ENCODE data around the gene FSTL4.

Gene FSTL4

DNA sequence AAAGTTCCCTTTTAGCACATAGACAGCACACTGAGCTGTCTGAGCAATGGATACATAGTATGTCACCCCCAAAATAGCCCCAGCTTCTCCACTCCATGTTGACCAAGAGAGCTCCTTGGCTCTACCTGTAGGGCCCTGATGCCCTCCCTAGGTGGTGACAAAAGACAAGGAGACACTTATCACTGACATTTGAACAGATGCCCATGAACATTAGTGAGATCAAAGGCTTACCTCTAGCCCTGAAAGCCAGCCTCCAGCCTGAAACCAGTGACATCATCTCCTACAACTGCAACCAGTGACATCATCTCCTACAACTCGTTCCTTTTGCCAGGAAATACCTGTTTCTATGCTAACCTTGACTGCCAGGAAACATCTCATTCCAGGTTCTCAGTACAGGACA is 122.7 kb downstream of the FSTL4 start:
- DNase-seq (ENCODE audit: extremely low spot score, insufficient read length, low read depth): no peak
- FAIRE-seq: no peak

GRCh38 chr5:133487093-133487492 is 125.2 kb downstream of the FSTL4 start:
- DNase-seq (ENCODE audit: extremely low spot score, insufficient read length, low read depth) (no peak), FAIRE-seq (no peak)

- no peak for FAIRE-seq
Observed at GRCh38 chr5:133485468-133485867, 126.9 kb downstream of the FSTL4 start.

GRCh38 chr5:133483406-133484090 is 128.8 kb downstream of the FSTL4 start:
- FAIRE-seq (no peak), DNase-seq (ENCODE audit: extremely low spot score, insufficient read length, low read depth) (no peak)

More at GRCh38 chr5:133485468-133485867, 126.9 kb downstream of the FSTL4 start:
- no peak for DNase-seq (ENCODE audit: extremely low spot score, insufficient read length, low read depth)

- DNase-seq (ENCODE audit: extremely low spot score, insufficient read length, low read depth): no peak
Observed at GRCh38 chr5:133482028-133482427, 130.3 kb downstream of the FSTL4 start.

DNA sequence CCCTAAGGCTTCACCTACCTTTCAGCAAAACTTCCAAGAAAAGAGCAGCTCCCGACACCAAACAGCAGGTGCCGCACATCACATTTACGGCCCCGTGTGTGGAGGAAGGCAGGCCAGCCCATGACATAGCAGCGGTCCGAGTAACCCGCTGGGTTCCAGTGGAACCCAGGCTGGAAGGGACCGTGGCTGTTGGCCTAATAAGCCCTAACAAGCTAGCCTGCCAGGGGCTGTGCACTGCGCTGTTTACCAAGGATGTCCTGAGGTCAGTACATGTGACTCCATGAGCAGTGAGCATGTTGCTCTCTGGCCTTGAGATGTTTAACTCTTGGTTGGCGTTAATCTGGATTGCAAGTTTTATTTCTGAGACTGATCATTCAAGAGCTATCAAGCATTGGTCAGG is 131.5 kb downstream of the FSTL4 start:
- no peak for DNase-seq (ENCODE audit: extremely low spot score, insufficient read length, low read depth)
- FAIRE-seq: no peak

More at GRCh38 chr5:133482028-133482427, 130.3 kb downstream of the FSTL4 start:
- no peak for FAIRE-seq

DNA sequence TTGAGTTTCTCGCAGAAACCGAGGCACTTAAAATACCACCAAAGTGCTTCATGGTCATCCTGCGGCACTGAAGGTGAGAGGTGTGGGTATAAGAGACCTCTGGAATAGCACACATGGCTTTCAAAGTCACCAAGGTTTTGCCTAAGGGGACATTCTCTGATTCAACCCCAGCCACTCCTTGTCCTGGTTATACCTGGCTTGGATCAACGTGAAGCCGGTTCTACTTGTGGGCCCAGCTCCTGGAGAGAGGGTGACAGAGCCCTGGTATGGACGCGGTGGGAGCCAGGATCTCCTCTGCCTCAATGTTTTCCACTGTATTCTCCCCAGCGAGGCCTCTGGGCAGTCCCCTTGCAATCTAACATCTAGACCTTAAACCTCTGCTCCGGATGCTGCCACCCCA is 132.0 kb downstream of the FSTL4 start:
- DNase-seq (ENCODE audit: extremely low spot score, insufficient read length, low read depth): no peak
- no peak for FAIRE-seq

DNA sequence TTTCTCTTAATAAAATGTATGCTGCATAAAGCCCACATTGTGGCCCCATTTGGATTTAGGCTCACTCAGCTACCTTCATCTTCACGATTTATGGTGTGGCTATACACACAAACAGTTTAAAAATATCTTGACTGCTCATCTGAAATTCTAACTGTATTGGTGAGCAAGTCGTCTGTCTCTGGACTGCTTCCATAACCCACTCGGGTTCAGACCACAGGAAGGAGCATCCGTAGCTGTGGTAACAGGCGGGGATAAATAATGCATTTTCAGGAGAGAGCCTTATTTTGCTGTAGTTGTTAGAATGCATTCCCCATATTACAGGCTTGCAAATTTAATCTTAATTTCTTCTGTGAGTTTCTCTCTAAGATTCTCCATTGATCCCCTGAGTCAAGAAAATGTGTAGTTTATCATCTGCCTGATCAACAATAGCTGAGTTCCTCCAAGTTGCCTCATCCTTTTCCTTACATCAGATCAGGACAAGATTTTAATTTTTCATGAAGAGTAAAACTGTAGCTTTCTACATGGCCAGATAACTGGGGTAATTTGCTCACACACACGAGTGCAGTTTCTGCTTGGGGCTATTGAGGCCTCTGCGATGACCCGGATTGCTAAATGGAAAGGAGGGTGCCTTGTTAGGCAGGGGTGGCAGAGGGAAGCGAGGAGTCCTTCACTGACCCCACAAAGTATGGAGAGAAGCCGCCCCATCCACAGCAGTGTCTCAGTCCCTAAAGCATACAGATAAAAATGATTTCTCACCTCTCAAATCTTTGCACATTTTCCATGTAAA is 133.9 kb downstream of the FSTL4 start:
- DNase-seq (ENCODE audit: extremely low spot score, insufficient read length, low read depth) (no peak), FAIRE-seq (no peak)

GRCh38 chr5:133475986-133476385 is 136.4 kb downstream of the FSTL4 start:
- no peak for FAIRE-seq
- DNase-seq (ENCODE audit: extremely low spot score, insufficient read length, low read depth): no peak

DNA sequence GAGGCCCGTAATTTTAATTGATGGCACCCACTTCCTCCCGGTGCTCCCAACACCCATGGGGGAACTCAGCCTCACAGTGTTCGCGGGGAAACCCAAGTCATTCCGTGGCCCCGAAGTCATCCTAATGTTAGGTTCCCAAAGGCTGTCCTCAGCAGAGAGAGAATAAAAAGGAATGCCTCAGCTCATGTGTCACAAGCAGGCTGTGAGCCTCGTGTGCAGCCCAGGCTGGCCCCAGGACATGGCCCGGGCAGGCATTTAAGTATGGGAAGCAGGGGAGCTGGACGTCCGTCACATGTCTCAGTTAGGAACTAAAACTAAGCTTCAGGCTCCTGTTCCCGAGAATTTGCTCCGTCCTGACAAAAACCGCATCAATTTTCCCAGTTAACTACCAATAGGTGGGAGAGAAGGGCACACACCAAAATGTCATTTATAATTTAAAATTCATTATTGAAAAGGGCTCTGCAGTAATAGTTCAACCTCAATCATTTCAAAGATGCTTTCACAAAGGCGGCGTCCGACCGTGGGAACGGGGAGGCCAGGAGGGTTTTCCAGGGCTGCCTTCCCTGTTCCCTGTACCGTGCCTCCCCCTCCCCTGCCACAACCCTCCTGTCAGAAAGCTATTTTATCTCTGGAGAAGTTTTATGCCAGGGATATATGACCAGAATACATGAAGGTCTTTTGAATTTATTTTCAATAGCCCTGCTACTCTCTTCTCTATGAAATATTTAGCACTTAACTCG is 137.3 kb downstream of the FSTL4 start:
- DNase-seq (ENCODE audit: extremely low spot score, insufficient read length, low read depth) (no peak), FAIRE-seq (no peak)

- no peak for FAIRE-seq
Observed at GRCh38 chr5:133473291-133473690, 139.1 kb downstream of the FSTL4 start.

GRCh38 chr5:133472829-133473228 is 139.5 kb downstream of the FSTL4 start:
- DNase-seq (ENCODE audit: extremely low spot score, insufficient read length, low read depth): no peak
- FAIRE-seq: no peak

More at GRCh38 chr5:133473291-133473690, 139.1 kb downstream of the FSTL4 start:
- no peak for DNase-seq (ENCODE audit: extremely low spot score, insufficient read length, low read depth)

- DNase-seq (ENCODE audit: extremely low spot score, insufficient read length, low read depth) (no peak), FAIRE-seq (no peak)
Observed at GRCh38 chr5:133471699-133472098, 140.6 kb downstream of the FSTL4 start.

DNA sequence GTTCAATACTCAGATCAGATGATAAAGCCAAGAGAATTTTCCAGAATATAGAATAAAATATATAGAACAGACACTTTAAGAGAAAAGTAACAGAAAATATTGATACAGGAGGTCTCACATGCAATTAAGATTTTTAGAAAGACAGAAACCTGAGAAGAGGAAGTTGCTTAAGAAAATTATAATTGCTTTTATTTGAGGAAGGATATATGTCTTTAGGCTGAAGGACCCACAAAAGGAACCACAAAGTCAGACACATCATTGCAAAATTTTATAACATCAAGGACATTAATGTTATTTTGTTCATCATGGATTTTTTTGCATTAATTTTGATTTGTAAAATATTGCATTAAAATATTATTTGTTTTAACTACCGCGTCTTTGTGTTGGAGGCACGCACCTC is 141.5 kb downstream of the FSTL4 start:
- no peak for DNase-seq (ENCODE audit: extremely low spot score, insufficient read length, low read depth)
- FAIRE-seq: no peak

DNA sequence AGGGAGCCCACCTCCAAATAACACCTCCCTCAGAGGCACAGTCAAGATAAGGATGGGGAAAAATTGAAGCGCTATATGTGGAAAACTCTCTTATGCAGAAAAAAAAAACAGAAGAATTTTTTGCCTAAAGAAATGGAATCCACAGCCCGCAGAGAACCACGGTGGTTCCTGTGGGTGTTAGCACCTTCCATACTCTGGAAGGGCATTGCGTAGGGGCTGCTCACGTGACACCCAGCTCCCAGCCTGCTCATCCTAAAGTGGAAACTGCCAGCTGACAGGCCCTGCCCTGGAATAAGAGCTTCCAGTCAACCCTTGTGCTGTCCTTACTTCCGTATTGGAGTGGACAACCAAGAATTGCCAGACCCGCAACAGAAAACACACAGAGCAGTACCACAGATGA is 142.5 kb downstream of the FSTL4 start:
- no peak for DNase-seq (ENCODE audit: extremely low spot score, insufficient read length, low read depth)
- FAIRE-seq: no peak

- FAIRE-seq: no peak
- DNase-seq (ENCODE audit: extremely low spot score, insufficient read length, low read depth): no peak
Observed at GRCh38 chr5:133469252-133469651, 143.1 kb downstream of the FSTL4 start.

DNA sequence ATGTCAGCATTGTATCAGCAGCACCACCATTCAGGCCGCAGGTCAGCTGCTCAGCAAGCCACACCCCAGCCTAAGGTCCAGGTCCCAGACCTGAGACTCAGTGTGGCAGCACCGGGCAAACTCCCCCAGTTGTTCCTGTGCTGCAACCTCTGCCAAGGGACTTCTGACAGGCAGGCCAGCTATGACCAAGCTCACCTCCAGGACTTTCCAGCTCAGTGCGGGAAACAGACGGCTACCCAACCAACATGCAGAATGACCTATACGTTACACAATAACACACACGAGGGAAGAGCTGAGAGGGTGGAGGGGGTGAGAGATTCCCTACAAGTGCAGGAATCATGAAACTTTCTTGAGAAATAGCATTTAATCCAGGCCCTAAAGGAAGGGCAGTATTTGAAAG is 143.7 kb downstream of the FSTL4 start:
- DNase-seq (ENCODE audit: extremely low spot score, insufficient read length, low read depth) (no peak), FAIRE-seq (no peak)

DNA sequence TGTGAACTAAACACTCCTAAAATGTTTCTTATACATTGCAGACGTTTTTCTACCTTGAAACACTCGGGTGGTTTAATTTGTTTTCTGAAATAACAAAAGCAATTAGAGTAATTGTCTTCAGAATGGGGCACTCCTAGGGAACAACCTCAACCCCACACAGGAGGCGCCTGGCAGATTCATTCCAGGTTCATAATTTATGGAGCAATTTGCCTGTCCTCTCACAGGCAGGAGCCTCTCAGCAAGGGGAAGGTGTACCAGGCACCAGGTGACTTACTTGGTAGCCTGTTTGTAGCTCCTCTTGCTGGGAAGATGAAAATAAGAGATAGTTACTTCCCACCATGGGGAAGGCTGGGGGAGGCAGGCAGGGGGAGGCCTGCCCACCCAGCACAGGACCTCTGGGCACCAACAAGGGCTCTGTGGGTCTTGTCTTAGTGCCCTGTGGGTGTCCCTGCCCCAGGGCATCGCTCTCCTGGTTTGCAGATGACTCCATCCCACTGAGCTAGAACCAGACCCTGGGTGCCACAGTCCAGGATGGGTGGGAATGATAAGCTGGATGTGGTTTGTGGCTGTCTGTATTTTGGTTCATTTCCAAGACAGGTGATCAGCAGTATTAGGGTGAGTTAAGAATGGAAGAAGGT is 144.4 kb downstream of the FSTL4 start:
- DNase-seq (ENCODE audit: extremely low spot score, insufficient read length, low read depth): no peak
- no peak for FAIRE-seq

GRCh38 chr5:133467335-133467779 is 145.0 kb downstream of the FSTL4 start:
- no peak for DNase-seq (ENCODE audit: extremely low spot score, insufficient read length, low read depth)
- no peak for FAIRE-seq

All from GM18507 (cell line).